SK-N-SH (cell line): ENCODE data around the gene FHOD3. TPM values are rescaled to one million over a fixed set of nuclear protein-coding genes. Genes with fewer than 3 reads are reported as not detected.

Source experiments
- CTCF ChIA-PET: fragments of 300-600, 350-600 bp; formaldehyde crosslinking; extraction: SDS; loops from one replicate; lab custom pipeline; 2021; lab: Yijun Ruan, JAX
- POLR2A ChIA-PET: fragments of 350-600 bp; sonication (Branson Sonifier 250); formaldehyde crosslinking; extraction: SDS; loops from one replicate; lab custom pipeline; 2020; ENCODE audit warnings: antibody characterized with exemption, inconsistent platforms; lab: Yijun Ruan, JAX
- DNase-seq: peaks from one replicate; pipeline ENCODE4 v3.0.0; 2012
- H2AFZ ChIP-seq: fragments of 200-600 bp; sonication (generic); 2 replicates; pipeline ENCODE4 v1.8.1; 2016; ENCODE audit warnings: antibody characterized with exemption, mild to moderate bottlenecking, low read depth
- H3F3A ChIP-seq: fragments of 200-600 bp; sonication (generic); replicated peaks from 2 replicates; pipeline ENCODE3; 2016; ENCODE audit warnings: antibody characterized with exemption, mild to moderate bottlenecking; ENCODE audit not compliant: insufficient read depth
- H3K27ac ChIP-seq, 2 experiments: fragments of 200-500 bp in 1 of 2; fragments of 200-600 bp in 1 of 2; sonication (Bioruptor generic) in 1 of 2; sonication (generic), shearing (Covaris generic) in 1 of 2; 2 replicates each; pipeline versions ENCODE4 v1.5.1 to v1.6.1; 2014 to 2016; ENCODE audit warnings: low read depth in 2 of 2, inconsistent platforms in 1 of 2, low read length in 1 of 2, mild to moderate bottlenecking in 1 of 2, mixed read lengths in 1 of 2
- H3K27me3 ChIP-seq: fragments of 200-600 bp; sonication (generic), shearing (Covaris generic); 2 replicates; pipeline ENCODE4 v1.6.1; 2016; ENCODE audit warnings: mixed run types; ENCODE audit not compliant: insufficient read depth
- H3K36me3 ChIP-seq, 2 experiments: fragments of 200-500 bp in 1 of 2; fragments of 200-600 bp in 1 of 2; sonication (Bioruptor generic) in 1 of 2; sonication (generic) in 1 of 2; replicated peaks in 1 of 2; 2 replicates each; pipeline versions ENCODE3 to v1.5.1; 2014 to 2016; ENCODE audit warnings: low read length in 1 of 2, mild to moderate bottlenecking in 1 of 2; ENCODE audit not compliant: insufficient read depth in 2 of 2, control insufficient read depth in 1 of 2
- H3K4me1 ChIP-seq, 2 experiments: fragments of 200-500 bp in 1 of 2; fragments of 200-600 bp in 1 of 2; sonication (Bioruptor generic) in 1 of 2; sonication (generic), shearing (Covaris generic) in 1 of 2; 2 replicates each; pipeline versions ENCODE4 v1.5.1 to v1.6.1; 2014 to 2016; ENCODE audit warnings: low read depth in 1 of 2, low read length in 1 of 2, mixed run types in 1 of 2; ENCODE audit not compliant: insufficient read depth in 2 of 2, control insufficient read depth in 1 of 2
- H3K4me2 ChIP-seq: fragments of 200-600 bp; sonication (generic), shearing (Covaris generic); 2 replicates; pipeline ENCODE4 v1.6.1; 2017; ENCODE audit warnings: mixed run types
- H3K4me3 ChIP-seq, 2 experiments: fragments of 200-500 bp in 1 of 2; fragments of 200-600 bp in 1 of 2; sonication (Bioruptor generic) in 1 of 2; sonication (generic), shearing (Covaris generic) in 1 of 2; 2 replicates each; pipeline versions ENCODE4 v1.5.1 to v1.8.1; 2014 to 2016; ENCODE audit warnings: low read depth in 2 of 2, inconsistent platforms in 1 of 2, low read length in 1 of 2, mild to moderate bottlenecking in 1 of 2, mixed read lengths in 1 of 2, moderate library complexity in 1 of 2
- H3K79me2 ChIP-seq: fragments of 200-600 bp; sonication (generic); 2 replicates; pipeline ENCODE4 v1.8.1; 2017; ENCODE audit warnings: mild to moderate bottlenecking; ENCODE audit not compliant: insufficient read depth
- H3K9ac ChIP-seq: fragments of 200-600 bp; sonication (generic); 2 replicates; pipeline ENCODE4 v1.6.1; 2017; ENCODE audit warnings: mixed run types
- H3K9me2 ChIP-seq: fragments of 200-600 bp; sonication (generic); 2 replicates; pipeline ENCODE4 v1.6.1; 2017; ENCODE audit warnings: mixed run types
- H3K9me3 ChIP-seq: fragments of 200-600 bp; sonication (generic); 2 replicates; pipeline ENCODE4 v1.6.1; 2017; ENCODE audit warnings: mixed run types, mild to moderate bottlenecking, moderate library complexity
- H4K20me1 ChIP-seq: fragments of 200-600 bp; sonication (generic); 2 replicates; pipeline ENCODE4 v1.6.1; 2017; ENCODE audit warnings: mild to moderate bottlenecking, mixed run types; ENCODE audit not compliant: insufficient read depth
- FOSL2 ChIP-seq: IDR thresholded peaks from 2 replicates; pipeline ENCODE4 v1.4.0; 2012; ENCODE audit warnings: low read depth, mild to moderate bottlenecking, moderate library complexity, borderline replicate concordance
- FOXJ3 ChIP-seq: sonication (generic); formaldehyde crosslinking; IDR thresholded peaks from 2 replicates; pipeline ENCODE4 v1.5.1; 2020; ENCODE audit warnings: mild to moderate bottlenecking, missing genetic modification reagents
- FOXM1 ChIP-seq: IDR thresholded peaks from 2 replicates; pipeline ENCODE4 v1.4.0; 2012; ENCODE audit warnings: low read depth, mild to moderate bottlenecking
- GABPA ChIP-seq: IDR thresholded peaks from 2 replicates; pipeline ENCODE4 v1.4.0; 2012; ENCODE audit warnings: low read depth, mild to moderate bottlenecking
- JUND ChIP-seq: IDR thresholded peaks from 2 replicates; pipeline ENCODE4 v1.4.0; 2012
- MEF2A ChIP-seq: IDR thresholded peaks from 2 replicates; pipeline ENCODE4 v1.4.0; 2012; ENCODE audit warnings: low read depth, borderline replicate concordance
- MXI1 ChIP-seq: IDR thresholded peaks from 2 replicates; pipeline ENCODE4 v1.6.1; 2012; ENCODE audit warnings: mild to moderate bottlenecking, low read depth, low read length, improper control_type of control experiment
- NFIC ChIP-seq: IDR thresholded peaks from 2 replicates; pipeline ENCODE4 v1.4.0; 2012; ENCODE audit warnings: borderline replicate concordance
- NRF1 ChIP-seq: IDR thresholded peaks from 2 replicates; pipeline ENCODE4 v1.6.1; 2012; ENCODE audit warnings: low read depth, mild to moderate bottlenecking, low read length
- RAD21 ChIP-seq: IDR thresholded peaks from 2 replicates; pipeline ENCODE4 v1.6.1; 2012; ENCODE audit warnings: mild to moderate bottlenecking, low read length
- RFX5 ChIP-seq: IDR thresholded peaks from 2 replicates; pipeline ENCODE4 v1.6.1; 2012; ENCODE audit warnings: mild to moderate bottlenecking, improper control_type of control experiment, low read length
- TEAD4 ChIP-seq: IDR thresholded peaks from 2 replicates; pipeline ENCODE4 v1.4.0; 2012; ENCODE audit warnings: mild to moderate bottlenecking, borderline replicate concordance; ENCODE audit not compliant: insufficient read depth
- WGBS: methylation state at CpG from one replicate; pipeline ENCODE4 v1.1.6; 2017; ENCODE audit warnings: low lambda C conversion rate; 5-methylcytosine and 5-hydroxymethylcytosine counted together
- polyA plus RNA-seq, 3 experiments: library from polyadenylated mRNA; depleted of rRNA; stranded (reverse); fragments of >200 nt; gene quantifications; 2 replicates each; pipeline ENCODE4 v1.2.3, GENCODE V29; 2012
- TF ChIP-seq, protein P1 (sequence below): IDR thresholded peaks from 2 replicates; pipeline ENCODE4; 2012
- TF ChIP-seq, protein P2 (sequence below): IDR thresholded peaks from 2 replicates; pipeline ENCODE4 v1.4.0; 2012; ENCODE audit warnings: low read depth, borderline replicate concordance
- TF ChIP-seq, protein P3 (sequence below): IDR thresholded peaks from 2 replicates; pipeline ENCODE4 v1.6.1; 2012; ENCODE audit warnings: mild to moderate bottlenecking, low read depth, low read length, moderate library complexity

Gene FHOD3
- polyA plus RNA-seq, 1 of the 3 experiments (the other 2 are of a cell fraction) = 10.9 TPM

DNA sequence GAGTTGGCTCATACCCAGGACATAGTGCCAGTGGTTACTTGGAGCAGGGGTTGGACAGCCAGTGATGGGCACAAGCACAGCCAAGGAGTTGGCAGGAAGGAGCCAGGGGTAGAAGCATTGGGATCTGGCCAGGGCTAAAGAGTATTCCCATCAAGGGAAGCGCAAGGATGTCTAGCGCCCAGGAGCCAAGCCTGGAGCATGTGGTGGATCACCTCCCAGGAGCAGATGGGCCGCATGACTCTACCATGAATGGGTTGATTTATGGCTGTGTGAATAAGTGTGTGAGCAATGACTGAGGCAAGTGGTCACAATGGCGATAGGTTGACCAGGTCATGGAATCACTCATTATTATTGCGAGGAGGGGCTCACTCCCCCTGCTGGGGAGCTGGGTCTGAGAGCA is 111.1 kb downstream of the FHOD3 start:
- no peak overlapping the region for H3K4me3 ChIP-seq
- no peaks in the 10 kb centered on the region for H3K27me3 ChIP-seq
- no peak for DNase-seq
- no peaks in the 10 kb centered on the region for H3K9me2 ChIP-seq
- ChIA-PET POLR2A (no interaction called here), CTCF (interaction anchor here (0.9 to 1.1 kb wide), 3 partner anchors 10 to 111 kb away, joined by 3 to 4 read pairs (median 3); partner anchors contain the start of gene FHOD3)
- H3K9me3 ChIP-seq = no peaks in the 10 kb centered on the region
- H3K4me2 ChIP-seq = no peak overlapping the region
- WGBS = 100% methylated on average over 4 of the region's 5 CpGs
- peaks cover 0 to 30% of the 10 kb centered on the region in 2 experiments; a peak in 2 of 4 replicates for H3K4me1 ChIP-seq
- no peak overlapping the region for H3K27ac ChIP-seq
- TF ChIP-seq FOXJ3 (no peak), RAD21 (no peak), JUND (no peak), FOXM1 (no peak)
- TF ChIP-seq, protein P1, sequence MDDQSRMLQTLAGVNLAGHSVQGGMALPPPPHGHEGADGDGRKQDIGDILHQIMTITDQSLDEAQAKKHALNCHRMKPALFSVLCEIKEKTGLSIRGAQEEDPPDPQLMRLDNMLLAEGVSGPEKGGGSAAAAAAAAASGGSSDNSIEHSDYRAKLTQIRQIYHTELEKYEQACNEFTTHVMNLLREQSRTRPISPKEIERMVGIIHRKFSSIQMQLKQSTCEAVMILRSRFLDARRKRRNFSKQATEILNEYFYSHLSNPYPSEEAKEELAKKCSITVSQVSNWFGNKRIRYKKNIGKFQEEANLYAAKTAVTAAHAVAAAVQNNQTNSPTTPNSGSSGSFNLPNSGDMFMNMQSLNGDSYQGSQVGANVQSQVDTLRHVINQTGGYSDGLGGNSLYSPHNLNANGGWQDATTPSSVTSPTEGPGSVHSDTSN = no peak
- H2AFZ ChIP-seq = no peak overlapping the region
- no peaks in the 10 kb centered on the region for H3K36me3 ChIP-seq
- no peak overlapping the region for H3K9ac ChIP-seq
- no peaks in the 10 kb centered on the region for H4K20me1 ChIP-seq
- no peaks in the 10 kb centered on the region for H3F3A ChIP-seq
- no peaks in the 10 kb centered on the region for H3K79me2 ChIP-seq

DNA sequence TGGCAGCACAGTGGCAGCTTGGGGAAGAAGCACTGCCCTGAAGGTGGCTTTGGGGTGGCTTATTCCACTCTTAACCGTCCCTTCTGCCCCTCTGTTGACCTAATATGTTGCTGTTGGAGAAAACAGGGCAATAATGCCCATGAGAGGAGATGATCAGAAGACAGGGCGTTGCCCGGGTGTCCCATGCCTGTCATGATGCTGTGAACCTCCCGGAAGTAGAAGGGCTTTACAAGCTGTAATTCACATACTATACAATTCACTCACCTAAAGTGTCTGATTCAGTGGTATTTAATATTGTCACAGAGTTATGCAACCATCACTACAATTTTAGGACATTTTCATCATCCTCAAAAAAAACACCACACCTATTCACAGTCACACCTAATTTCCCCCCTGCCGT is 112.3 kb downstream of the FHOD3 start:
- no peaks in the 10 kb centered on the region for H4K20me1 ChIP-seq
- DNase-seq = no peak
- H3K9me2 ChIP-seq = no peaks in the 10 kb centered on the region
- no peak overlapping the region for H3K9ac ChIP-seq
- 53% methylated on average over 5 of the region's 5 CpGs for WGBS
- ChIA-PET CTCF (interaction anchor here (1.1 kb wide), 1 partner anchor 22 kb away, joined by 3 read pairs; no protein-coding TSS in a partner anchor), POLR2A (no interaction called here)
- H3K79me2 ChIP-seq = no peaks in the 10 kb centered on the region
- no peaks in the 10 kb centered on the region for H3K9me3 ChIP-seq
- no peak overlapping the region for H3K4me3 ChIP-seq
- H3K4me1 ChIP-seq = peaks cover 0 to 24% of the 10 kb centered on the region in 2 experiments; a peak in 2 of 4 replicates
- H3K36me3 ChIP-seq = no peaks in the 10 kb centered on the region
- H3K27ac ChIP-seq = no peak overlapping the region
- H2AFZ ChIP-seq = no peak overlapping the region
- no peaks in the 10 kb centered on the region for H3F3A ChIP-seq
- TF ChIP-seq FOXJ3 (no peak), MXI1 (no peak), FOSL2 (no peak), GABPA (no peak), TEAD4 (no peak), NRF1 (no peak), RFX5 (no peak), MEF2A (no peak), FOXM1 (no peak), NFIC (no peak)
- TF ChIP-seq, protein P1 = no peak
- TF ChIP-seq, protein P2, sequence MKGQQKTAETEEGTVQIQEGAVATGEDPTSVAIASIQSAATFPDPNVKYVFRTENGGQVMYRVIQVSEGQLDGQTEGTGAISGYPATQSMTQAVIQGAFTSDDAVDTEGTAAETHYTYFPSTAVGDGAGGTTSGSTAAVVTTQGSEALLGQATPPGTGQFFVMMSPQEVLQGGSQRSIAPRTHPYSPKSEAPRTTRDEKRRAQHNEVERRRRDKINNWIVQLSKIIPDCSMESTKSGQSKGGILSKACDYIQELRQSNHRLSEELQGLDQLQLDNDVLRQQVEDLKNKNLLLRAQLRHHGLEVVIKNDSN = no peak
- TF ChIP-seq, protein P3, sequence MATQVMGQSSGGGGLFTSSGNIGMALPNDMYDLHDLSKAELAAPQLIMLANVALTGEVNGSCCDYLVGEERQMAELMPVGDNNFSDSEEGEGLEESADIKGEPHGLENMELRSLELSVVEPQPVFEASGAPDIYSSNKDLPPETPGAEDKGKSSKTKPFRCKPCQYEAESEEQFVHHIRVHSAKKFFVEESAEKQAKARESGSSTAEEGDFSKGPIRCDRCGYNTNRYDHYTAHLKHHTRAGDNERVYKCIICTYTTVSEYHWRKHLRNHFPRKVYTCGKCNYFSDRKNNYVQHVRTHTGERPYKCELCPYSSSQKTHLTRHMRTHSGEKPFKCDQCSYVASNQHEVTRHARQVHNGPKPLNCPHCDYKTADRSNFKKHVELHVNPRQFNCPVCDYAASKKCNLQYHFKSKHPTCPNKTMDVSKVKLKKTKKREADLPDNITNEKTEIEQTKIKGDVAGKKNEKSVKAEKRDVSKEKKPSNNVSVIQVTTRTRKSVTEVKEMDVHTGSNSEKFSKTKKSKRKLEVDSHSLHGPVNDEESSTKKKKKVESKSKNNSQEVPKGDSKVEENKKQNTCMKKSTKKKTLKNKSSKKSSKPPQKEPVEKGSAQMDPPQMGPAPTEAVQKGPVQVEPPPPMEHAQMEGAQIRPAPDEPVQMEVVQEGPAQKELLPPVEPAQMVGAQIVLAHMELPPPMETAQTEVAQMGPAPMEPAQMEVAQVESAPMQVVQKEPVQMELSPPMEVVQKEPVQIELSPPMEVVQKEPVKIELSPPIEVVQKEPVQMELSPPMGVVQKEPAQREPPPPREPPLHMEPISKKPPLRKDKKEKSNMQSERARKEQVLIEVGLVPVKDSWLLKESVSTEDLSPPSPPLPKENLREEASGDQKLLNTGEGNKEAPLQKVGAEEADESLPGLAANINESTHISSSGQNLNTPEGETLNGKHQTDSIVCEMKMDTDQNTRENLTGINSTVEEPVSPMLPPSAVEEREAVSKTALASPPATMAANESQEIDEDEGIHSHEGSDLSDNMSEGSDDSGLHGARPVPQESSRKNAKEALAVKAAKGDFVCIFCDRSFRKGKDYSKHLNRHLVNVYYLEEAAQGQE = no peak
- no peaks in the 10 kb centered on the region for H3K27me3 ChIP-seq
- no peak overlapping the region for H3K4me2 ChIP-seq
